Activated CD4-positive, alpha-beta T cell treated with anti-CD3 and anti-CD28 coated beads, Interleukin-2, amount 10 ng/mL, durations not matched to agents 7 days and 5 days (primary cell): ENCODE measurements around the gene CLTB. TPM values are rescaled to one million over a fixed set of nuclear protein-coding genes. Genes with fewer than 3 reads are reported as not detected.

ENCODE experiments used
- CTCF ChIA-PET: fragments of 350-600 bp; sonication (Branson Sonifier 250); formaldehyde crosslinking; loops from one replicate; lab custom pipeline; 2021; ENCODE audit warnings: antibody characterized with exemption; lab: Charles Lee
- POLR2A ChIA-PET: fragments of 350-600 bp; sonication (Branson Sonifier 250); formaldehyde crosslinking; loops from one replicate; lab custom pipeline; 2021; ENCODE audit warnings: antibody characterized with exemption; lab: Charles Lee
- DNase-seq: peaks from one replicate; pipeline ENCODE4 v3.0.0-alpha.2; 2020
- H3K27ac Mint-ChIP-seq: one replicate; pipeline ENCODE4 v1.8.0; 2021; ENCODE audit warnings: mild to moderate bottlenecking, moderate library complexity, mixed read lengths
- H3K27me3 Mint-ChIP-seq: one replicate; pipeline ENCODE4 v1.8.0; 2021; ENCODE audit warnings: mixed read lengths
- H3K36me3 Mint-ChIP-seq: one replicate; pipeline ENCODE4 v1.8.0; 2021; ENCODE audit warnings: low read depth, mixed read lengths
- H3K4me1 Mint-ChIP-seq: one replicate; pipeline ENCODE4 v1.8.0; 2021; ENCODE audit warnings: mixed read lengths
- H3K4me3 Mint-ChIP-seq: one replicate; pipeline ENCODE4 v1.8.0; 2021; ENCODE audit warnings: mild to moderate bottlenecking, moderate library complexity, mixed read lengths
- H3K9me3 Mint-ChIP-seq: one replicate; pipeline ENCODE4 v1.8.0; 2021; ENCODE audit warnings: mixed read lengths
- total RNA-seq, 2 experiments: library from RNA; stranded (reverse); gene quantifications; one replicate each; pipeline ENCODE4 v1.2.3, GENCODE V29; 2021

CLTB gene
- total RNA-seq, 2 experiments from 2014 or later = 53.8 to 65.8 TPM

- Mint-ChIP-seq H3K36me3 (peaks cover 3% of the 10 kb centered on the region), H3K4me1 (peaks cover 4% of the 10 kb centered on the region), H3K27me3 (peaks cover 25% of the 10 kb centered on the region)
Observed at GRCh38 chr5:176424181-176424580, 7.8 kb upstream of the CLTB start.

GRCh38 chr5:176420972-176421544 lies 4.7 kb upstream of the CLTB start:
- Mint-ChIP-seq H3K27ac (no peak overlapping the region), H3K36me3 (peaks cover 3% of the 10 kb centered on the region), H3K4me3 (no peak overlapping the region), H3K27me3 (peaks cover 25% of the 10 kb centered on the region), H3K4me1 (peaks cover 8% of the 10 kb centered on the region), H3K9me3 (peaks cover 4% of the 10 kb centered on the region)
- ChIA-PET CTCF (interaction anchor here (1.0 to 1.6 kb wide), 2 partner anchors 11 to 27 kb away, joined by 4 read pairs; no protein-coding TSS in a partner anchor), POLR2A (no interaction called here)
- DNase-seq = no peak

More at GRCh38 chr5:176424181-176424580, 7.8 kb upstream of the CLTB start:
- CTCF ChIA-PET = interaction anchor here (1.1 kb wide), 1 partner anchor 23 kb away, joined by 5 read pairs; no protein-coding TSS in a partner anchor
- Mint-ChIP-seq H3K27ac (no peak overlapping the region), H3K4me3 (no peak overlapping the region), H3K9me3 (peaks cover 4% of the 10 kb centered on the region)
- no peak for DNase-seq
- POLR2A ChIA-PET = no interaction called here

- peaks cover 21% of the 10 kb centered on the region for H3K27me3 Mint-ChIP-seq
- no peaks in the 10 kb centered on the region for H3K9me3 Mint-ChIP-seq
- CTCF ChIA-PET = interaction anchor here (0.5 kb wide), 1 partner anchor 62 kb away, joined by 3 read pairs; no protein-coding TSS in a partner anchor
- no peaks in the 10 kb centered on the region for H3K36me3 Mint-ChIP-seq
- no peak overlapping the region for H3K27ac Mint-ChIP-seq
- POLR2A ChIA-PET = no interaction called here
- peaks cover 13% of the 10 kb centered on the region for H3K4me1 Mint-ChIP-seq
- H3K4me3 Mint-ChIP-seq = no peak overlapping the region
- no peak for DNase-seq
Observed at GRCh38 chr5:176420086-176420485, 3.7 kb upstream of the CLTB start.

- no peaks in the 10 kb centered on the region for H3K36me3 Mint-ChIP-seq
- no peaks in the 10 kb centered on the region for H3K9me3 Mint-ChIP-seq
- H3K4me3 Mint-ChIP-seq = no peak overlapping the region
- POLR2A ChIA-PET = no interaction called here
- CTCF ChIA-PET = interaction anchor here (0.9 to 3.8 kb wide), 4 partner anchors 12 to 125 kb away, joined by 3 to 26 read pairs (median 8); no protein-coding TSS in a partner anchor
- H3K27me3 Mint-ChIP-seq = peaks cover 21% of the 10 kb centered on the region
- H3K27ac Mint-ChIP-seq = no peak overlapping the region
- H3K4me1 Mint-ChIP-seq = peaks cover 29% of the 10 kb centered on the region
- no peak for DNase-seq
Observed at GRCh38 chr5:176418251-176418650, 1.9 kb upstream of the CLTB start.

GRCh38 chr5:176416965-176417364 lies 626 bp upstream of the CLTB start:
- no peak for DNase-seq
- peaks cover 29% of the 10 kb centered on the region for H3K4me1 Mint-ChIP-seq
- ChIA-PET CTCF (interaction anchor here (0.5 to 3.8 kb wide), 19 partner anchors 11 to 197 kb away, joined by 3 to 26 read pairs (median 4); partner anchors contain the start of gene FAF2), POLR2A (interaction anchor here (0.6 kb wide), 2 partner anchors 141 to 149 kb away, joined by 3 to 4 read pairs; no protein-coding TSS in a partner anchor)
- H3K27me3 Mint-ChIP-seq = peaks cover 14% of the 10 kb centered on the region
- H3K36me3 Mint-ChIP-seq = no peaks in the 10 kb centered on the region
- peak overlapping the region; percentile 63 for H3K4me3 Mint-ChIP-seq
- H3K27ac Mint-ChIP-seq = peak overlapping the region; percentile 75
- H3K9me3 Mint-ChIP-seq = no peaks in the 10 kb centered on the region

GRCh38 chr5:176415240-176415951 lies 943 bp downstream of the CLTB start:
- ChIA-PET POLR2A (interaction anchor here (0.6 kb wide), 1 partner anchor 590 kb away, joined by 4 read pairs; no protein-coding TSS in a partner anchor), CTCF (interaction anchor here (0.9 to 3.8 kb wide), 5 partner anchors 9 to 696 kb away, joined by 3 to 26 read pairs (median 5); partner anchors contain the start of gene FAF2)
- Mint-ChIP-seq H3K27me3 (peaks cover 3% of the 10 kb centered on the region), H3K4me3 (peak overlapping the region; percentile 77), H3K27ac (peak overlapping the region; percentile 84), H3K36me3 (no peaks in the 10 kb centered on the region), H3K4me1 (peaks cover 33% of the 10 kb centered on the region), H3K9me3 (no peaks in the 10 kb centered on the region)
- no peak for DNase-seq

- H3K27me3 Mint-ChIP-seq = no peaks in the 10 kb centered on the region
- H3K9me3 Mint-ChIP-seq = no peaks in the 10 kb centered on the region
- peaks cover 3% of the 10 kb centered on the region for H3K36me3 Mint-ChIP-seq
- peaks cover 33% of the 10 kb centered on the region for H3K4me1 Mint-ChIP-seq
- ChIA-PET POLR2A (no interaction called here), CTCF (interaction anchor here (0.9 to 3.8 kb wide), 2 partner anchors 8 to 176 kb away, joined by 4 to 26 read pairs; no protein-coding TSS in a partner anchor)
- no peak for DNase-seq
- peak overlapping the region; percentile 84 for H3K27ac Mint-ChIP-seq
- H3K4me3 Mint-ChIP-seq = peak overlapping the region; percentile 77
Observed at GRCh38 chr5:176414704-176415103, 1.6 kb downstream of the CLTB start.

- Mint-ChIP-seq H3K27me3 (no peaks in the 10 kb centered on the region), H3K4me3 (no peak overlapping the region), H3K36me3 (peaks cover 5% of the 10 kb centered on the region), H3K27ac (no peak overlapping the region), H3K4me1 (peaks cover 33% of the 10 kb centered on the region), H3K9me3 (no peaks in the 10 kb centered on the region)
- POLR2A ChIA-PET = no interaction called here
- CTCF ChIA-PET = interaction anchor here (0.9 kb wide), 1 partner anchor 177 kb away, joined by 4 read pairs; no protein-coding TSS in a partner anchor
- no peak for DNase-seq
Observed at GRCh38 chr5:176413709-176414191, 2.6 kb downstream of the CLTB start.

GRCh38 chr5:176413255-176413565 lies 3.1 kb downstream of the CLTB start:
- no peak overlapping the region for H3K27ac Mint-ChIP-seq
- no peaks in the 10 kb centered on the region for H3K9me3 Mint-ChIP-seq
- H3K27me3 Mint-ChIP-seq = no peaks in the 10 kb centered on the region
- peaks cover 5% of the 10 kb centered on the region for H3K36me3 Mint-ChIP-seq
- DNase-seq = no peak
- ChIA-PET POLR2A (no interaction called here), CTCF (interaction anchor here (0.5 kb wide), 1 partner anchor 58 kb away, joined by 4 read pairs; no protein-coding TSS in a partner anchor)
- no peak overlapping the region for H3K4me3 Mint-ChIP-seq
- peaks cover 33% of the 10 kb centered on the region for H3K4me1 Mint-ChIP-seq

GRCh38 chr5:176412517-176413254 lies 3.7 kb downstream of the CLTB start:
- H3K9me3 Mint-ChIP-seq = no peaks in the 10 kb centered on the region
- no peak for DNase-seq
- no peaks in the 10 kb centered on the region for H3K27me3 Mint-ChIP-seq
- peaks cover 5% of the 10 kb centered on the region for H3K36me3 Mint-ChIP-seq
- H3K27ac Mint-ChIP-seq = no peak overlapping the region
- H3K4me3 Mint-ChIP-seq = no peak overlapping the region
- H3K4me1 Mint-ChIP-seq = peaks cover 33% of the 10 kb centered on the region
- ChIA-PET POLR2A (no interaction called here), CTCF (interaction anchor here (0.5 kb wide), 1 partner anchor 57 kb away, joined by 4 read pairs; no protein-coding TSS in a partner anchor)

- Mint-ChIP-seq H3K4me1 (peaks cover 25% of the 10 kb centered on the region), H3K36me3 (peaks cover 5% of the 10 kb centered on the region), H3K27me3 (no peaks in the 10 kb centered on the region), H3K4me3 (no peak overlapping the region), H3K9me3 (no peaks in the 10 kb centered on the region), H3K27ac (no peak overlapping the region)
- CTCF ChIA-PET = no interaction called here
- POLR2A ChIA-PET = no interaction called here
- DNase-seq = no peak
Observed at GRCh38 chr5:176410486-176411180, 5.7 kb downstream of the CLTB start.

GRCh38 chr5:176409765-176410164 lies 6.6 kb downstream of the CLTB start:
- H3K27me3 Mint-ChIP-seq = no peaks in the 10 kb centered on the region
- H3K27ac Mint-ChIP-seq = no peak overlapping the region
- peaks cover 17% of the 10 kb centered on the region for H3K4me1 Mint-ChIP-seq
- no peaks in the 10 kb centered on the region for H3K9me3 Mint-ChIP-seq
- DNase-seq = no peak
- no peak overlapping the region for H3K4me3 Mint-ChIP-seq
- CTCF ChIA-PET = no interaction called here
- POLR2A ChIA-PET = no interaction called here
- peaks cover 5% of the 10 kb centered on the region for H3K36me3 Mint-ChIP-seq
